Right renal cortex interstitium (tissue), 3 donors: ENCODE measurements around the gene ARHGEF2. TPM values are rescaled to one million over a fixed set of nuclear protein-coding genes. Genes with fewer than 3 reads are reported as not detected.

Experiments
- DNase-seq, 3 donors: peaks; one replicate each; pipeline ENCODE4 v3.0.0-alpha.2; 2013; ENCODE audit warnings: low read depth in 3 of 3, low spot score in 2 of 3
- polyA plus RNA-seq, 3 donors: library from polyadenylated mRNA; unstranded; fragments of 120-200 nt; gene quantifications; one replicate each; pipeline ENCODE4 v1.2.1, GENCODE V29; 2013; ENCODE audit not compliant: insufficient read length in 3 of 3

The ARHGEF2 gene
- polyA plus RNA-seq, 3 donors = 73.8 to 82.2 (median 79.5) TPM

- no peak for DNase-seq
Measured at GRCh38 chr1:155973723-155974122, 4.6 kb downstream of the ARHGEF2 start.

- no peak for DNase-seq
Measured at GRCh38 chr1:155971910-155972809, 6.2 kb downstream of the ARHGEF2 start.

DNA sequence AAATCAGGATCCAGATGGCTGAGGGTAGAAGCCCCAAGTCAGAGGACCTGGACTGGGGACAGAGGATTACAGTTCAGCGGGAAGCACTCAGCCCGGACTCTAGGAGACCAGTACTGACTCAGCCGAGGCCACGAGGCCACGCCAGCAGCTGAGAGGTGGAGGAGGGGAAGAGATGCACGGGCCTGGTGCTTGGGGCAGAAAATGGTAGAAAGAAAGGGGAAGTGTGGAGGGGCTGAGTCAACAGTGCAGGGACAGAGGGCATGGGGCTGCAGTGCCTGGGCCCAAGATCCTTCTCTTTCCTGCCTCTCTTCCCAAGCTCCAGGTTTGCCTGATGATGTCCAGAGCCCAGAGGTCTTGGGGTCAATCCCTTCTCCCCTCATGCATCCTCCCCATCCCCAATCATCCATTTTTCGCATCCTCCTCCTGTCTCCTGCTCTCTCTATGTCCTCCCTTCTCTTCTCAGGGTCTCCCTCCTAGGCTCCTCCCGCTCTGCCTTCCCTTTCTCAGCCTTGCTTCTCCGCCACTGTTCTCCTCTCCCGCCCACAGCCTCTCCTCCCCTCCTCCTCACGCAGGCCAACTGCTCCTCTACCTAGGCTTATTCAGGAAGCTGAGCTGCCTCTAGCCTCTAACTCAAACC lies 7.7 kb downstream of the ARHGEF2 start:
- no peak for DNase-seq

GRCh38 chr1:155969377-155969791 lies 9.0 kb downstream of the ARHGEF2 start:
- no peak for DNase-seq

DNA sequence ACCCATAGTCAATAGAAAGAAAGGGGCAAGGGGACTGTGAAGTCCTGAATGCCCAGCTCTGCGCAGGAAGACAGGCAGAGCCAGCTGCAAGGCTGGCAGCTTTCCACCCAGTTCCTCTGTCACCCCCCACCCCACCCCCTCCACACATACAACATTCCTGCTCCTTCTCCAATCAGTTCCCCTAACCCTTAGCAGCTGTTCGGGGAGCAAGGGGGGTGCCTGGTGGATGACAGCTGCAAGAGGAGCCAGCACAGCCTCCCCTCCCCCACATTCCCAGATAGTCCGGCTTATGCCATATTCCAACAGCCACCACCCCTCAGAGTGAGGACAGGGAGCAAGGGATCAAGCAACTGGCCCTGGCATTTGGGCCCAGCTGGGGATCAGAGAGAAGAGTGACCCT lies 9.7 kb downstream of the ARHGEF2 start:
- DNase-seq = no peak

GRCh38 chr1:155968051-155968400 lies 10.3 kb downstream of the ARHGEF2 start:
- no peak for DNase-seq

DNA sequence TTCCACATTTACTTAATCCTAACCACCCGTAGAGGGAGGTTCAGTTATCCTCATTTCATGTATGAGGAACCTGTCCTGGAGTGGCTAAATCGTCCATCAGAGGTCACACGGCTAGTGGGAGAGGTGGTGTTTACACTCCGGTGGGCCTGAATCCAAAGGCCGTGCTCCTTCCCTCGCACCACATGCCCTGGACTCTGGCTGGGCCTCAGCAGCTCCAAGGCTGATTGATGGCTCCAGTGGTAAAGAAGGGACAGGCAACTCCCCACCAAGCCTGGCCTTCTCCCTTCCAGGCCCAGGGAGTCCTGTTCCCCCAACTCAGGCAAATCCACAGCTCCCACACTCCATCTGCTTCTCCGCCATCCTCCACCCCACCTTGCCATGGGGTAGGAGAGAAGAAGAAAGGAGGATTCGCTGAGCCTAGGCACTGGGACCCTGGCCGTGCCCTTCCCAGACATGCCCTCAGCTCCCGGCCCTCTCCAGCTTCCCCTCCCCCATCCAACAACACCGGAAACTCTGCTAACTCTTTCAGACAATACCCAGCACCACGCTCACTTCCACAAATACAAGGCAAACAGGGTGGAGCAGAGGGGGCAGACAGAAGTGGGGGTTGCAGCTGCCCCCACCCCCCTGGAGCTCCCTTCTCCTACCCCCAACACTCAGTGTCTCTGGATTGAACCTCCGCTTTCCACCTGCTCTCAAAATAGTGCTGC lies 10.9 kb downstream of the ARHGEF2 start:
- no peak for DNase-seq

- no peak for DNase-seq
Measured at GRCh38 chr1:155966750-155967149, 11.6 kb downstream of the ARHGEF2 start.

GRCh38 chr1:155966135-155966534 lies 12.2 kb downstream of the ARHGEF2 start:
- no peak for DNase-seq

DNA sequence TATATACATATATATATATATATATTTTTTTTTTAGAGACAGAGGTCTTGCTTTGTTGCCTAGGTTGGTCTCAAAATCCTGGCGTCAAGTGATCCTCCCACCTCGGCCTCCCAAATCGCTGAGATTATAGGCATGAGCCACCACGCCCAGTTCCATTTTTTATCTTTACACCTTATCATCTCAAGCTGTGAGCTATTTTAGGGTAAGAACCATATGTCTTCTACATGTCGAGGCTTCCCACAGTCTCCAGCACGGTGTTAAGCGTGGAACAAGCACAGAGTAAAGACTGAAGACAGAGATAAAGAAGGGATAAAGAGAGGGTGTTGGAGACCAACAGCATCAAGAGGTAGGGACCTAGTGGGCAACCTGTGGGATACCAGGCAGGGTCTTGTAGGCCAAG lies 14.2 kb downstream of the ARHGEF2 start:
- DNase-seq = no peak

DNA sequence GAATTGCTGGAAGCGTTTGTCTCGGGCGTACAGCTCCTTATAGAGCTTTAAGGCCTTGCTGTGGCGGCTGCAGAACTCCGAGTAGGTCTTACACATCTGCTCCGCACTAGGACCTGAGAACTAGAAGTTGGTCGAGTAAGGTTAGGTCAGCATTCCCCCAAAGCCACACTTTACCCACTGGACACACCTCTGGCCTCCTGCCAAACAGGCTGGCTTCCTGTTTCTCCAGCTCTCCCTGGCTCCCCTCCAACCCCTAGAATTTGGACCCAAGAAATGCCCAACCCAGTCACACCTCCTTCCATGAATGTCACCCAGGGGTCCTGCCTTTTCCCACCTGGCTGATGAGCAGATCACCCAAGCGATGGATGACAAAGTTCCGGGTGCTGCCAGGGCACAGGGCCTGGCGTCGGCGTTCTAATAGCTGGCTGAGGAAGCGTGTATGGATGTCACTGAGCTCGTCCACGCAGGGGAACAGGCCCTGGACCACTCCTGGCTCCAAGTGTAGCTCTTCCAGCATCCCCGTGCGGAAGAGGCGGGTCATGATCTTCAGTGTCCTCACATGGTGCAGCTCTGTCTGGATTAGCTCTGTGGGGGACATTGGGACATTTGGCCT lies 15.6 kb downstream of the ARHGEF2 start:
- no peak for DNase-seq

- no peak for DNase-seq
Measured at GRCh38 chr1:155961937-155962336, 16.4 kb downstream of the ARHGEF2 start.

DNA sequence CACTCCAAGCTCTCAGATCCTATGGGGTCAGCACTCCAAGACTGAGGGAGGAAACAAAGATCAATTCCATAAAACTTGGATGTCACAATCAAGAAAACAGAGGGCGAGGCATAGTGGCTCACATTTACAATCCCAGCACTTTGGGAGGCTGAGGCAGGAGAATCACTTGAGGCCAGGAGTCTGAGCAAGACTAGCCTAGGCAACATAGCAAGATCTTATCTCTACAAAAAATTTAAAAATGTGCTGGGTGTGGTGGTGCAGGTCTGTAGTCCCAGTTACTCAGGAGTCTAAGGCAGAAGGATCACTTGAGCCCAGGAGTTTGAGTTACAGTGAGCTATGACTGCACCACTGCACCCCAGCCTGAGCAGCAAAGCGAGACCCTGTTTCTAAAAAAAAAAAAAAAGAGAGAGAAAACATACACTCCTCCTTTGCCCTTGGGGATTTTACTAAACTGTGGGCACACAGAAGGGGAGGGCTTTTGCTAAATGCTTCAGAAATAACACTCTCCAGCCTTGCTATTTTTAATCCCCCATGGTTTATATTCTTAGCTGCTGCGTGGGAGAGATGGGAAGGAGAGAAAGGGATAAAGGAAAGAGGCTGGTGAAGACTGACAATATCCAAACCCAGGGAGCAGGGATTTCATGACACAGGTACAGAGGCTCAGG lies 18.1 kb downstream of the ARHGEF2 start:
- DNase-seq = no peak

DNA sequence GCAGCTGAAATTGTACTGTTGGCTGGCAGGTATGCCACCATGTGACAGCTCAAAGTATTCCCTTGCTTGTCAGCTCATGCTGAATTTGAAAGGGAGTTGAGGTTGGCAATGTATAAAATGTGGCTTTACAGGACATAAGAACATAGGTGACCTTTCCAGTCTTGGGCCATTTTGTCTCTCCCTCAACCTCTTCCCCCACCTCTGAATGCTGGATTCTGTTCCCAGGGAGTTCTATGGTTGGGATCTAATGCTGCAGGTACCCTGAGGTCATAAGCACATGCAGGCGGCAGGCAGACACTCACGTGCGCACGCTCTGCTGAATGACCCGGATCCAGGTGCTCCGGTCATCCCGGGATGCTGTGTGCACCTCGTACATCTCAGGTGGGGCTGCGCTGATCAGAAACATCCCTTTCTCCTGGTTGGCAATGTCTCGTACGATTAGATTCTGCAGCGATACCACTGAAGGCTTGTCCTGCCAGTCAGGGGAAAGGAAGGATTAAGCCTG lies 20.9 kb downstream of the ARHGEF2 start:
- DNase-seq = no peak

DNA sequence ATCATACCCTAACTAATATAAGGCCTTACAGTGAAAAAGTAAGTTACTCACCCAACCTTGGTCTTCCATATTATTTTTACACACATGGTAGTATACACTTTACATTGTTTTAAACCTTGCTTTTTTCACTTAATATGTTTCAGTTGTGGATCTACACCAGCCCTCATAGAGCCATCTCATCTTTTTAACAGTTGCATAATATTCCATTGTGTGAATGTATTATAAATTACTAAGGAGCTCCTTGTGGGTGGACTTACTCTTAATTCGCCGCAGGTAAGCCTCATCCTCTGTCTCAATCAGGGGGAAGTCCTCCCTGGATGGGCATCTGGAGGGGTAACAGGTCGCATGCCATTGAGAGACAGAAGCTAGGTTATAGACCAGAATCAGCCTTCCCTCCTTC lies 23.7 kb downstream of the ARHGEF2 start:
- DNase-seq = no peak

DNA sequence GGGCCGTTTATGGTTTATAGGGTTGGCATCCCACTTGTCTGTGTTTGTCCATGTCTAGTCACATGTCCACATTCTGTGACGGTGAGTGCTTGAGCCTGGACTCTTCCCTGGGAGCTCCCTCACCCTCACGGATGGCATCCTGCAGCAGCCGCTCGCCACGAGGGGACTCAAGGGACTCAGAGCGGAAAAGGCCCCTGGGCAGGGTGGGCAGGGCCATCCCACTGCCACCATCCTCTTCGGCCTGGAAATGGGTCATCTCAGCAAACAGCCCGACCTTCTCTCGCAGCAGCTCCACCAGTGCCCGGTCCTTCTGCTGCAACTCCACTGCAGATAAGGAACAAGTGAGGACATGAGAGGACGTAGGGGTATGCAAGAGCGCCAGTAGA lies 25.8 kb downstream of the ARHGEF2 start:
- no peak for DNase-seq

DNA sequence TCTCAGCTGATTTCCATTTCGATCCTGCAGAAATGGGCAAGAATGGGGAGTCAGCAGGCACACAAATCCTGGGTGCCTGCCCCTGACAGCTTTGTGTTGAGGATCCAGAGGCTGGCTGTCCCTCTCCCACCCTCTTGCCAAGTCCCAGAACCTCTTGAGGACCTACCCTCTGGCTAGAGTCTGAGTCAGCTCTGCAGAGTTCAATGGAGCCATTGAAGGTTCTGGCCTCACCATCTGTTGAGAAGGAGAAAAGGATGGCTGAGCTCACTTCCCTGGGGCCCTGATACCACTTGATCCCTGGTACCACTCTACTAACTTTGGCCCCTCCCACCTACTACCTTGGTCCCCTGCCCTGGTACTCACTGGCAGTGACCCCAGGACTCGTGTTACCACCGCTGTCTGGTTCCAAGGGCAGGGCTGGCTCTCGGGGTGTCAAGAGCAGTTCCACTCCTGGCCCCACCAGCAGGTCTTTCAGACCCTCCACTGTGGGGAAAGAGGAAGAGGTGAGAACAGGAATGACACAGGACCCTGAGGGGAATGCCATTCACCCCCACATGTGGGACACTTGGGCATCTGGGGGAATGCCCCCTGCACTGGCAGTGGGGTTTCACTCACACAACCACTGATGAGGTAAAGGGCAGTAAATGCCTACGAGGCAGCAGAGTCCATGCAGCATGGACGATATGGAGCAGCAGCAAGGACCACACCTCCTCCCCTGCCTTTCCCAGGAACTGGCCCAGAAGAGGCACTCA lies 26.4 kb downstream of the ARHGEF2 start:
- DNase-seq = no peak

- no peak for DNase-seq
Measured at GRCh38 chr1:155950829-155951228, 27.5 kb downstream of the ARHGEF2 start.

GRCh38 chr1:155947741-155948140 lies 30.6 kb downstream of the ARHGEF2 start:
- DNase-seq = no peak

DNA sequence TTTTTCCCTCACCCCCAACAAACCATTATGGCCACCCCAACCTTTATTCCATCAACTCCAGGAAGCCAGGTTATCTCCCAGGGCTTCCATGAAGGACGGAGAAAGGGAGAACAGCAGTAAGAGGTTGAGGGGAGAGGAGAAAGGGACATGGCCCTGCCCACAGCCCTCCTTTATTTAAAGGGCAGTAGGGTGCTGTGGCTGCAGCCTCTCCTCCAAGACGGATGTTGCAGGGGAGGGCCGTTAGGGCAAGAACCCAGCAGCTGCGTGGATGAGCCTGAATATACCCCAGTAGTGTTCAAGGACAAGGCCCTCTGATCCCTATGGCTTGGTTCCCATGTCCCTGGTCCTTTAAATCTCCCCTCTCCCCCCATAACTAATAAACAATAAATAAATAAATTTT lies 31.1 kb downstream of the ARHGEF2 start:
- DNase-seq = no peak
